Measurements from ENCODE around the gene CDH13.

Gene CDH13

DNA sequence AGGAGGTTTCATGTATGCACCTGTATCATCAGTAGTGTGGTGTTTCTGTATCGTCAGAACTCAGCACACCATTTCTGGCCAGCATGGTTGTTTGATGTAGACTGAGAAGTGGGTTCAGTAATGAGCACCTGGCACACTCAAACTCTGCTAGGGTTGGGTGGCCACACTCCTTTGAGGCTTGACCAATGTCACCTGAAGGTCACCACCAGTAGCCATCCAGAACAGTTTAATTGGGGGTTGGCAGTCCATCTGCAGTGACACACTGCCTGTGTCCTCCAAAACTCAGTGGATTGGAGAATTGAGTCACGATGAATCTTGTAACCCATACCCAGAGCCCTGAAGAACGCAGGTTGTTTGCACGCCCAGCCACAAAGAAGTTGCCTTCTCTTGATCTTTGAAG lies 1094.2 kb downstream of the CDH13 start:
- no peak for ATAC-seq
- no peak for TF ChIP-seq GLIS3 (CRISPR knock-in tag; IDR thresholded peaks at IDR 0.05)

GRCh38 chr16:83721676-83722075 lies 1094.9 kb downstream of the CDH13 start:
- no peak for TF ChIP-seq PATZ1 (CRISPR knock-in tag; IDR thresholded peaks at IDR 0.05; ENCODE audit: borderline replicate concordance)
- TF ChIP-seq ZFP3 (CRISPR knock-in tag; IDR thresholded peaks at IDR 0.05): no peak
- TF ChIP-seq, protein P1, sequence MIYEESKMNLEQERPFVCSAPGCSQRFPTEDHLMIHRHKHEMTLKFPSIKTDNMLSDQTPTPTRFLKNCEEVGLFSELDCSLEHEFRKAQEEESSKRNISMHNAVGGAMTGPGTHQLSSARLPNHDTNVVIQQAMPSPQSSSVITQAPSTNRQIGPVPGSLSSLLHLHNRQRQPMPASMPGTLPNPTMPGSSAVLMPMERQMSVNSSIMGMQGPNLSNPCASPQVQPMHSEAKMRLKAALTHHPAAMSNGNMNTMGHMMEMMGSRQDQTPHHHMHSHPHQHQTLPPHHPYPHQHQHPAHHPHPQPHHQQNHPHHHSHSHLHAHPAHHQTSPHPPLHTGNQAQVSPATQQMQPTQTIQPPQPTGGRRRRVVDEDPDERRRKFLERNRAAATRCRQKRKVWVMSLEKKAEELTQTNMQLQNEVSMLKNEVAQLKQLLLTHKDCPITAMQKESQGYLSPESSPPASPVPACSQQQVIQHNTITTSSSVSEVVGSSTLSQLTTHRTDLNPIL (CRISPR knock-in tag; IDR thresholded peaks at IDR 0.05; ENCODE audit: low read depth): no peak
- no peak for TF ChIP-seq ZFP30 (CRISPR knock-in tag; IDR thresholded peaks at IDR 0.05)
- TF ChIP-seq ZC3H10 (CRISPR knock-in tag; IDR thresholded peaks at IDR 0.05): no peak
- ATAC-seq: no peak

- TF ChIP-seq PATZ1 (CRISPR knock-in tag; IDR thresholded peaks at IDR 0.05; ENCODE audit: borderline replicate concordance): no peak
- no peak for TF ChIP-seq ZNF8 (CRISPR knock-in tag; IDR thresholded peaks at IDR 0.05)
- no peak for TF ChIP-seq OSR1 (CRISPR knock-in tag; IDR thresholded peaks at IDR 0.05)
- TF ChIP-seq RARB (CRISPR knock-in tag; IDR thresholded peaks at IDR 0.05): no peak
- no peak for TF ChIP-seq ARNTL (CRISPR knock-in tag; IDR thresholded peaks at IDR 0.05; ENCODE audit: borderline replicate concordance, low read depth)
- TF ChIP-seq TCF4 (CRISPR knock-in tag; IDR thresholded peaks at IDR 0.05; ENCODE audit: borderline replicate concordance): no peak
- no peak for TF ChIP-seq PPARA (CRISPR knock-in tag; IDR thresholded peaks at IDR 0.05; ENCODE audit: borderline replicate concordance)
- TF ChIP-seq BACH2 (CRISPR knock-in tag; IDR thresholded peaks at IDR 0.05; ENCODE audit: borderline replicate concordance): no peak
- TF ChIP-seq ZC3H10 (CRISPR knock-in tag; IDR thresholded peaks at IDR 0.05): no peak
- TF ChIP-seq, protein P2, sequence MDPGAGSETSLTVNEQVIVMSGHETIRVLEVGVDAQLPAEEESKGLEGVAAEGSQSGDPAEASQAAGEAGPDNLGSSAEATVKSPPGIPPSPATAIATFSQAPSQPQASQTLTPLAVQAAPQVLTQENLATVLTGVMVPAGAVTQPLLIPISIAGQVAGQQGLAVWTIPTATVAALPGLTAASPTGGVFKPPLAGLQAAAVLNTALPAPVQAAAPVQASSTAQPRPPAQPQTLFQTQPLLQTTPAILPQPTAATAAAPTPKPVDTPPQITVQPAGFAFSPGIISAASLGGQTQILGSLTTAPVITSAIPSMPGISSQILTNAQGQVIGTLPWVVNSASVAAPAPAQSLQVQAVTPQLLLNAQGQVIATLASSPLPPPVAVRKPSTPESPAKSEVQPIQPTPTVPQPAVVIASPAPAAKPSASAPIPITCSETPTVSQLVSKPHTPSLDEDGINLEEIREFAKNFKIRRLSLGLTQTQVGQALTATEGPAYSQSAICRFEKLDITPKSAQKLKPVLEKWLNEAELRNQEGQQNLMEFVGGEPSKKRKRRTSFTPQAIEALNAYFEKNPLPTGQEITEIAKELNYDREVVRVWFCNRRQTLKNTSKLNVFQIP (CRISPR knock-in tag; IDR thresholded peaks at IDR 0.05; ENCODE audit: borderline replicate concordance, low read depth): no peak
- no peak for TF ChIP-seq CSRNP3 (CRISPR knock-in tag; IDR thresholded peaks at IDR 0.05)
- TF ChIP-seq TOX (CRISPR knock-in tag; IDR thresholded peaks at IDR 0.05; ENCODE audit: borderline replicate concordance): no peak
- TF ChIP-seq TSHZ2 (CRISPR knock-in tag; IDR thresholded peaks at IDR 0.05): no peak
- TF ChIP-seq ISL1 (CRISPR knock-in tag; IDR thresholded peaks at IDR 0.05): no peak
- no peak for TF ChIP-seq SNAI2 (CRISPR knock-in tag; IDR thresholded peaks at IDR 0.05)
- no peak for TF ChIP-seq ZFP3 (CRISPR knock-in tag; IDR thresholded peaks at IDR 0.05)
- no peak for TF ChIP-seq ZNF70 (CRISPR knock-in tag; IDR thresholded peaks at IDR 0.05)
- ATAC-seq: no peak
Observed at GRCh38 chr16:83722456-83723183, 1095.9 kb downstream of the CDH13 start.

Data from SK-N-SH treated with all-trans-retinoic acid at 6 μM for 48 hours (cell line).